HEK293T (cell line): ENCODE results near the gene RPL32.

Experiments
- CTBP1 ChIP-seq: fragments of 450-650 bp; IDR thresholded peaks from 2 replicates; pipeline ENCODE4 v1.6.1; 2016; ENCODE audit warnings: borderline replicate concordance
- ELF4 ChIP-seq: fragments of 450-650 bp; IDR thresholded peaks from 2 replicates; pipeline ENCODE4 v1.6.1; 2017; ENCODE audit warnings: antibody characterized with exemption
- SUZ12 ChIP-seq: fragments of 450-650 bp; IDR thresholded peaks from 2 replicates; pipeline ENCODE4 v1.6.1; 2016; ENCODE audit warnings: mild to moderate bottlenecking
- ZNF384 ChIP-seq: fragments of 450-650 bp; IDR thresholded peaks from 2 replicates; pipeline ENCODE4 v1.6.1; 2016

DNA sequence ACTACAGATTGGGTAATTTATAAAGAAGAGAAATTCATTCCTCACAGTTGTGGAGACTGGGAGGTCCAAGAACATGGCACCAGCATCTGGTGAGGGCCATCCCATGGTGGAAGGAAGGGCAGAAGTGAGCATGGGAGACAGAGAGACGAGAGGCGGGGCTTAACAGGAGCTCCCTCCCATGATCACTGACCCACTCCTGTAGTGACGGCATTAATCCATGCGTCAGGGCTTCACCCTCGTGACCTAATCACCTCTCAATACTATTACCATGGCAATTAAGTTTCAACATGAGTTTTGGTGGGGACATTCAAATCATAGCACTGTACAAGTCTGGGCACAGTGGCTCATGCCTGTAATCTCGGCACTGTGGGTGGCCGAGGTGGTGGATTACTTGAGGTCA lies 17.1 kb downstream of the RPL32 start:
- TF ChIP-seq CTBP1: no peak
- TF ChIP-seq ZNF384: no peak
- TF ChIP-seq SUZ12: no peak
- TF ChIP-seq ELF4: no peak
